Neural progenitor cell (in vitro differentiated cells): ENCODE results near the gene PI4K2B.

Experiments
- EZH2 ChIP-seq: fragments of 200-600 bp; sonication (generic); IDR thresholded peaks from 2 replicates; pipeline ENCODE4 v1.6.1; 2017; ENCODE audit warnings: antibody characterized with exemption, mild to moderate bottlenecking, moderate library complexity
- EZH2phosphoT487 ChIP-seq: fragments of 200-600 bp; sonication (generic); IDR thresholded peaks from 2 replicates; pipeline ENCODE4 v1.6.1; 2017; ENCODE audit warnings: antibody characterized with exemption
- TF ChIP-seq, protein P1 (sequence below): fragments of 200-600 bp; sonication (generic); IDR thresholded peaks from 2 replicates; pipeline ENCODE4 v1.5.1; 2017; ENCODE audit warnings: antibody characterized with exemption, mild to moderate bottlenecking

DNA sequence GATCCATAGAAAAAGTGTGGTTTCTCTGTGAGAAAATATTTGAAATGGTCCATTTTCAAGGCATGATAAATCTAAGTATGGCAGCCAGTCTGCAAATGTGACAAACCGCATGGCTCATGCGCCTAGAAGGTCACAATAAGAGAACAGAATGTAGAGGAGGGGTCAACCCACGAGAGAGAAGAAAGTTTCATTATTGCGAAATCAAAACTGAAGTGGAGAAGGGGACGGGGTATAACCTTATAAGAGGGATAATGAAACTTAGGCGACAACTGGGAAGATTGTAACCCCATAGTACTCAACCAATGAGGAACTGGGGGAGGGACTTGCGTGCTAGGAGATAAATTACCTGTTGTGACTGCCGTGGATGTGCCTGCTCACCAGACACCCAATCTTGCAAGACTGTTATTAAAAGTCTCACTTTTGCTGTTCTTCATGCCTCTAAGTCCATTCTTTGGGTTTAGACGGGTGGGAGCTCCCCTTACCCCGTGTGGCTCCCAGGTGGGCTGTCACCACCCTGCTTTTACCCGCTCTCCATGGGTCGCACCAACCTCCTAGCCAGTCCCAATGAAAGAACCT lies 57.4 kb downstream of the PI4K2B start:
- TF ChIP-seq, protein P1, sequence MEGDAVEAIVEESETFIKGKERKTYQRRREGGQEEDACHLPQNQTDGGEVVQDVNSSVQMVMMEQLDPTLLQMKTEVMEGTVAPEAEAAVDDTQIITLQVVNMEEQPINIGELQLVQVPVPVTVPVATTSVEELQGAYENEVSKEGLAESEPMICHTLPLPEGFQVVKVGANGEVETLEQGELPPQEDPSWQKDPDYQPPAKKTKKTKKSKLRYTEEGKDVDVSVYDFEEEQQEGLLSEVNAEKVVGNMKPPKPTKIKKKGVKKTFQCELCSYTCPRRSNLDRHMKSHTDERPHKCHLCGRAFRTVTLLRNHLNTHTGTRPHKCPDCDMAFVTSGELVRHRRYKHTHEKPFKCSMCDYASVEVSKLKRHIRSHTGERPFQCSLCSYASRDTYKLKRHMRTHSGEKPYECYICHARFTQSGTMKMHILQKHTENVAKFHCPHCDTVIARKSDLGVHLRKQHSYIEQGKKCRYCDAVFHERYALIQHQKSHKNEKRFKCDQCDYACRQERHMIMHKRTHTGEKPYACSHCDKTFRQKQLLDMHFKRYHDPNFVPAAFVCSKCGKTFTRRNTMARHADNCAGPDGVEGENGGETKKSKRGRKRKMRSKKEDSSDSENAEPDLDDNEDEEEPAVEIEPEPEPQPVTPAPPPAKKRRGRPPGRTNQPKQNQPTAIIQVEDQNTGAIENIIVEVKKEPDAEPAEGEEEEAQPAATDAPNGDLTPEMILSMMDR: no peak
- TF ChIP-seq EZH2 (no peak), EZH2phosphoT487 (no peak)
